ENCODE data around the gene PTPRJ. TPM values are rescaled to one million over a fixed set of nuclear protein-coding genes. Genes with fewer than 3 reads are reported as not detected.

PTPRJ gene
- polyA plus RNA-seq, 3 donors: 10.0 to 36.4 (median 14.6) TPM

GRCh38 chr11:48013269-48013901 lies 33.0 kb downstream of the PTPRJ start:
- 37% methylated on average over 5 of the region's 8 CpGs for WGBS (ENCODE audit: insufficient coverage)
- no peaks in the 10 kb centered on the region for H3K9me3 Mint-ChIP-seq
- peaks cover 10 to 11% of the 10 kb centered on the region in 2 donors for H3K36me3 Mint-ChIP-seq
- Histone ChIP-seq H2AFZ (ENCODE audit: insufficient read depth, low read depth, low read length, poor library complexity, severe bottlenecking) (no peak overlapping the region), H3K4me2 (replicated peaks; ENCODE audit: extremely low read depth, low read length, poor library complexity, severe bottlenecking) (peak overlapping the region; percentile 44), H3K9me3 (replicated peaks in 1 of 2; ENCODE audit: control insufficient read depth in 1 of 2, insufficient read depth in 1 of 2, low read length in 2 of 2) (no peaks in the 10 kb centered on the region), H3K27ac (ENCODE audit: low read depth in 1 of 2, low read length in 2 of 2) (peak overlapping the region; percentile 59 to 77), H3K9ac (ENCODE audit: insufficient read depth, low read length, poor library complexity, severe bottlenecking) (no peak overlapping the region), H3K4me1 (ENCODE audit: control insufficient read depth in 1 of 2, insufficient read depth in 2 of 2, low read length in 2 of 2) (peaks cover 91 to 92% of the 10 kb centered on the region in 2 donors), H3K27me3 (ENCODE audit: control insufficient read depth in 2 of 2, insufficient read depth in 2 of 2, low read length in 2 of 2) (no peaks in the 10 kb centered on the region), H4K20me1 (ENCODE audit: insufficient read depth, low read length) (peaks cover 89% of the 10 kb centered on the region), H3K4me3 (replicated peaks in 1 of 3; ENCODE audit: low read depth in 2 of 3, low read length in 3 of 3) (peak overlapping the region in 1 of 3 experiments; percentile 42), H3K36me3 (replicated peaks in 1 of 2; ENCODE audit: control insufficient read depth in 1 of 2, insufficient read depth in 2 of 2, low read length in 2 of 2) (no peaks in the 10 kb centered on the region), H3K79me2 (ENCODE audit: insufficient read depth, low read length) (peaks cover 100% of the 10 kb centered on the region)
- peaks cover 0 to 3% (median 0%) of the 10 kb centered on the region in 3 donors for H3K27me3 Mint-ChIP-seq (ENCODE audit: low read depth in 3 of 3)
- DNase-seq: peak; percentile 68 to 87 (median 82)
- peak overlapping the region; percentile 85 to 96 (median 90) for H3K27ac Mint-ChIP-seq
- intact Hi-C loops (cut with micrococcal nuclease): loop anchor here in 1 of 2 donors (10.0 kb wide), 1 partner anchor 51 kb away; no protein-coding TSS in a partner anchor
- peak overlapping the region; percentile 45 to 80 for H3K4me3 Mint-ChIP-seq
- peaks cover 92% of the 10 kb centered on the region for H3K4me1 Mint-ChIP-seq
- TF ChIP-seq, protein P1, sequence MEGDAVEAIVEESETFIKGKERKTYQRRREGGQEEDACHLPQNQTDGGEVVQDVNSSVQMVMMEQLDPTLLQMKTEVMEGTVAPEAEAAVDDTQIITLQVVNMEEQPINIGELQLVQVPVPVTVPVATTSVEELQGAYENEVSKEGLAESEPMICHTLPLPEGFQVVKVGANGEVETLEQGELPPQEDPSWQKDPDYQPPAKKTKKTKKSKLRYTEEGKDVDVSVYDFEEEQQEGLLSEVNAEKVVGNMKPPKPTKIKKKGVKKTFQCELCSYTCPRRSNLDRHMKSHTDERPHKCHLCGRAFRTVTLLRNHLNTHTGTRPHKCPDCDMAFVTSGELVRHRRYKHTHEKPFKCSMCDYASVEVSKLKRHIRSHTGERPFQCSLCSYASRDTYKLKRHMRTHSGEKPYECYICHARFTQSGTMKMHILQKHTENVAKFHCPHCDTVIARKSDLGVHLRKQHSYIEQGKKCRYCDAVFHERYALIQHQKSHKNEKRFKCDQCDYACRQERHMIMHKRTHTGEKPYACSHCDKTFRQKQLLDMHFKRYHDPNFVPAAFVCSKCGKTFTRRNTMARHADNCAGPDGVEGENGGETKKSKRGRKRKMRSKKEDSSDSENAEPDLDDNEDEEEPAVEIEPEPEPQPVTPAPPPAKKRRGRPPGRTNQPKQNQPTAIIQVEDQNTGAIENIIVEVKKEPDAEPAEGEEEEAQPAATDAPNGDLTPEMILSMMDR (IDR thresholded peaks at IDR 0.05): no peak

DNA sequence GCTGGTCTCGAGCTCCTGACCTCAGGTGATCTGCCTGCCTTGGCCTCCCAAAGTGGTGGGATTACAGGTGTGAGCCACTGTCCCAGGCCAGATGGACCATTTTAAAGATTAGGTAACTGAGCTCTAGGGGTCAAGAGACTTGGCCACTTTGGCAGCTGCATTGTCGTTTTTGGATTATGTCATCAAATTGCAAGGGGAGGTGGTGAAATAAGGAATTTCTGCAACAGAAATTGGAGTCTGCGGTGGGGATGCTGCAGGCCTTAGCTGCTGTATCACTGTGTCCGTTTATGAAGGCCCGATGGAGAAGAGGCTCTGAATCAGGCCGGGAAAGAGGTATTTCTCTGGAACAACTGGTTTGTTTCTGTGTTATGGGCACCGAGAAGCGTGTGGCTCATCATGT lies 34.6 kb downstream of the PTPRJ start:
- no peaks in the 10 kb centered on the region for H3K9me3 ChIP-seq (replicated peaks in 1 of 2; ENCODE audit: control insufficient read depth in 1 of 2, insufficient read depth in 1 of 2, low read length in 2 of 2)
- intact Hi-C loops (cut with micrococcal nuclease): loop anchor here (1.0 to 10.0 kb wide), 4 partner anchors 8 to 50 kb away; partner anchors contain the start of gene PTPRJ (in 2 of the 2)
- Mint-ChIP-seq H3K27me3 (ENCODE audit: low read depth in 3 of 3) (peaks cover 0 to 3% (median 0%) of the 10 kb centered on the region in 3 donors), H3K4me3 (no peak overlapping the region), H3K36me3 (peaks cover 8 to 17% of the 10 kb centered on the region in 2 donors), H3K4me1 (peaks cover 92% of the 10 kb centered on the region), H3K9me3 (no peaks in the 10 kb centered on the region), H3K27ac (peak overlapping the region; percentile 83 to 94 (median 88))
- H3K27ac ChIP-seq (ENCODE audit: low read depth in 1 of 2, low read length in 2 of 2): peak overlapping the region; percentile 14 to 77
- peak overlapping the region in 1 of 3 experiments; percentile 39 for H3K4me3 ChIP-seq (replicated peaks in 1 of 3; ENCODE audit: low read depth in 2 of 3, low read length in 3 of 3)
- no peak overlapping the region for H2AFZ ChIP-seq (ENCODE audit: insufficient read depth, low read depth, low read length, poor library complexity, severe bottlenecking)
- H3K4me1 ChIP-seq (ENCODE audit: control insufficient read depth in 1 of 2, insufficient read depth in 2 of 2, low read length in 2 of 2): peaks cover 92% of the 10 kb centered on the region in 2 donors
- H3K79me2 ChIP-seq (ENCODE audit: insufficient read depth, low read length): peaks cover 100% of the 10 kb centered on the region
- H3K36me3 ChIP-seq (replicated peaks in 1 of 2; ENCODE audit: control insufficient read depth in 1 of 2, insufficient read depth in 2 of 2, low read length in 2 of 2): no peaks in the 10 kb centered on the region
- no peaks in the 10 kb centered on the region for H3K27me3 ChIP-seq (ENCODE audit: control insufficient read depth in 2 of 2, insufficient read depth in 2 of 2, low read length in 2 of 2)
- H4K20me1 ChIP-seq (ENCODE audit: insufficient read depth, low read length): peaks cover 91% of the 10 kb centered on the region
- DNase-seq: peak in 2 of 3 donors; percentile 58 to 76
- 21% methylated on average over 5 of the region's 8 CpGs for WGBS (ENCODE audit: insufficient coverage)
- no peak overlapping the region for H3K9ac ChIP-seq (ENCODE audit: insufficient read depth, low read length, poor library complexity, severe bottlenecking)
- peak overlapping the region; percentile 5 for H3K4me2 ChIP-seq (replicated peaks; ENCODE audit: extremely low read depth, low read length, poor library complexity, severe bottlenecking)
- TF ChIP-seq, protein P1 (IDR thresholded peaks at IDR 0.05): no peak
